Fibroblast of gingiva (primary cell): Measurements from ENCODE around the gene TMEM205.
"Not testable (repeated sequence)": the region's sequence is repeated elsewhere in the genome, so short reads cannot be mapped to it uniquely, and the experiment has no call there.

Experiments
- DNase-seq: peaks from one replicate; pipeline ENCODE4 v3.0.0-alpha.2; 2011; ENCODE audit warnings: low read depth

The TMEM205 gene

DNA sequence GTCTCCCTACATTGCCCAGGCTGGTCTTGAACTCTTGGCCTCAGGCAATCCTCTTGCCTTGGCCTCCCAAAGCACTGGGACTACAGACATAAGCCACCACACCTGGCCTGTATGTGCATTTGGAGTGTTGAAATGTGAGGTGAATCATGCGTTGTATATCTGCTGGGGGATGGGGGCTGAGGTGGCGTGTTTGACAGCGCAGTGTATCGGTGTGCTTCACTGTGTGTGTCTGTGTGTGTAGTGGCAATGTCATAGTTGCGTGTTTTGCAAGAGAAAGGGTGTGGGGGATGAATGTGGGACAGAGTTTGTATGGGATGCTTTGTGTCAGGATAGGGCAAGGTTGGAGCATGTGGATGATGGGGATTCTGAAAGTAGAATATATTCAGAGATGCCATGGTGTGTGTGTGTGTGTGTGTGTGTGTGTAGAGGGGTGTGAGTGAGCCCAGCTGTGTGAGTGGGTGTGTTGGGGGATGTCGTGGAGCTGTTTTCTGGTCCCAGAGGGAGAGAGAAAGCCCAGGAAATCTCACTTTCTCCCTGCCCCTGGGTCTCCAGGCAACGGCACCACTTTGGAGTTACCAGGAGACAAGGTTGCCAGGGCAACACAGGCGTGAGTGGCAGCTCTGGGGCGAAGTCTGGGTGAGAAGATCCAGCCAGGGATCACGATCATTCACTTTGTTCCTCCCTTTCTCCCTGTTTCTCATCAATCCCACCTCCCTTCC is 27.3 kb upstream of the TMEM205 start:
- no peak for DNase-seq

DNA sequence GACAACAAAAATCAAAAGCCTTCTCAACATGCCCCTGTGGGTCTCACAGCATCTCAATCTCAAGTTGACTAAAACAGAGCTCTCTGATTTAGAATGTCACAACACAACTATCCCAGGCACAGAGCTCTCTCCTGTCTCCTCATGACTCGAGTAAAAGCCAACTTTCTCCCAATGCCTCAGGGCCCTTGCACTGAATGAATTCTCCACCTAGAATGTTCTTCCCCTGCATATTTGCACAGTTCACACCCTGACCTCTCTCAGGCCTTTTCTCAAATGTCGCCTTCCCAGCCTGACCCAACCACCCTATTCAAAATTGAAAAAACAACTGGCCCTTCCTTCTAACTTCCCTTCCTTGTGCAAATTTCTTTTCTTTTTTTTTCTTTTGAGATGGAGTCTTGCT is 24.7 kb upstream of the TMEM205 start:
- DNase-seq = no peak

DNA sequence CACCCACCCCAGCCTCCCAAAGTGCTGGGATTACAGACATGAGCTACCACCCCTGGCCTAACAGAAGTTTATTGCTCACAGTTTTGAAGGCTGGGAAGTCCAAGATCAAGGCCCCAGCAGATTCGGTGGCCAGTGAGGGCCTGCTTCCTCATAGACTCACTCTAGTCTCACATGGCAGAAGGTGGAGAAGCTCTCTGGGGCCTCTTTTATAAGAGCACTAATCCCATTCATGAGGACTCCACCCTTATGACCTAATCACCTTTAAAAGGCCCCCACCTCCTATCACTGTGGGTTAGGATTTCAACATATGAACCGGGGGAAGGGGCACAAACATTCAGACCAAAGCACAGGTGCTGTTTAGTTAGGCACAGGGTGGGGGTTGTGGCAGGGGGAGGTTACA is 21.5 kb upstream of the TMEM205 start:
- no peak for DNase-seq

DNA sequence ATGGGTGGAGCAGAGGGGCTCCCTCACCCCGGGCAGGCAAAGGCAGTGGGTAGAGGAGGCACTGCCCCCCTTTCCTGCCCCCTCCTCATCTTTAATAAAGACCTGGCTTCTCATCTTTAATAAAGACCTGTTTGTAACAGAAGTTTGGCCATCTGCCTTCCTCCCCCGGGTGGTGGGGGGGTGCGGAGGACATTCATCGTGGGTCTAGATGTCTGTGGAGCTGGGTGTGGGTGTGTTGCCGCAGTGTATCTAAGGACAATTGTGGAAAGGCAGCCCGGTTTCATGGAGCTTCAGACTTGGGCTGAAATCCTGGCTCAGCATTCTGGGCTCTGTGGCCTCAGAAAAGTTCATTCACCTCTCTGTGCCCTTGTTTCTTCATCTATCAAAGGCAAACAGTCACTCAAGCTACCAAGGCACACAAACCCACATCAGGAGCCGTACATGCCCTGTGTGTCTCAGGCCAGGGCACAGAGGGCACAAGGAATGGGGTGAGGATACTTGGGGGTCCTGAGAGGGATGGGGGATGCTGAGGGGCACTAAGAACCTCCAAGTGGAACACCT is 19.6 kb upstream of the TMEM205 start:
- DNase-seq = no peak

DNA sequence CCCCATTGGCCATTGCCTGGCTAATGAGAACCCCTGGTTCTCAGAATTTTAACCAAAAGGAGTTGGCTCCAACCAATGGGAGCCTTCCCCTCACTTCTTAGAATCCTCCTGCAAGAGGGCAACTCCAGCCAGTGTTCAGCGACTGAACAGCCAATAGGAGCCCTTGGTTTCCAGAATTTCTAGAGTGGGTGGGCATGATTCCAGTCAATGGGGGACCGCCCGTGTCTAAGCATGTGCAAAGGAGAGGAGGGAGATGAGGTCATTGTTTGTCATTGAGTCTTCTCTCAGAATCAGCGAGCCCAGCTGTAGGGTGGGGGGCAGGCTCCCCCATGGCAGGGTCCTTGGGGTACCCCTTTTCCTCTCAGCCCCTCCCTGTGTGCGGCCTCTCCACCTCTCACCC is 18.9 kb upstream of the TMEM205 start:
- no peak for DNase-seq

DNA sequence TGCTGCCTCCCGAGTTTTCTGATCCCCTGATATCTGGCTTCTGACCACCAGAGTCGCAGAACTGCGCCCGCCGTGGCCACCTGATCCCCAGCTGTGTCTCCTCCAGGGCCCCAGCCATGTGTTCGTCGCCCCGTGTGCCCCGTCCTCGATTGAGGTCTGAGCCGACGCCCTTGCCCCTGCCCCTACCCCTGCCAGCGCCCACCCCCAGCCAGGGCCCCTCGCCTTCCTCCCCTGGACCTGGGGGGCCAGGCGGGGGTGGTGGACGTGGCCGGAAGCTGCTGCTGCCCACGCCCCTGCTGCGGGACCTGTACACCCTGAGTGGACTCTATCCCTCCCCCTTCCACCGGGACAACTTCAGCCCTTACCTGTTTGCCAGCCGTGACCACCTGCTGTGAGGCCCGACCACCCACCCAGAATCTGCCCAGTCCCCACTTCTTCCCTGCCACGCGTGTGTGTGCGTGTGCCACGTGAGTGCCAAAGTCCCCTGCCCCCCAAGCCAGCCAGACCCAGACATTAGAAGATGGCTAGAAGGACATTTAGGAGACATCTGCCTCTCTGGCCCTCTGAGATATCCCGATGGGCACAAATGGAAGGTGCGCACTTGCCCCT is 18.3 kb upstream of the TMEM205 start:
- no peak for DNase-seq

DNA sequence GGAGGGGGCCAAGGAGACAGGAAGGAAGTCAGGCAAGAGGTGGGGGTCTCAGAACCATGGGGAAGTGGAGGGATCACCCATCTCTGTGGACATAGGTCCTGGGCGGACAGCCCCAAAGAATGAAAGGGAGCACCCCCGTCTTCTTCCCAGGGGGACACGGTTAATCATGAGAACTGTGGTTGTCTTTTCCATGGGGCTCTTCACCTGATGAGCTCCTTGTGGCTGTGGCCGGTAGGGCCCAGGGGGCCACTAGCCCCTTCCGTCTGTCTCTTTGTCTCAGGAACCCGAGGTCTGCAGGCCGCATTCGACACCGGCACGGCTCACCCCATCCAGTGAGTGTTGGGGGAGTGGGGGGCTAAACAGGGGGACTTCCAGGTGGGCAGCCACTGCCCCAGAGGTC is 17.8 kb upstream of the TMEM205 start:
- no peak for DNase-seq

DNA sequence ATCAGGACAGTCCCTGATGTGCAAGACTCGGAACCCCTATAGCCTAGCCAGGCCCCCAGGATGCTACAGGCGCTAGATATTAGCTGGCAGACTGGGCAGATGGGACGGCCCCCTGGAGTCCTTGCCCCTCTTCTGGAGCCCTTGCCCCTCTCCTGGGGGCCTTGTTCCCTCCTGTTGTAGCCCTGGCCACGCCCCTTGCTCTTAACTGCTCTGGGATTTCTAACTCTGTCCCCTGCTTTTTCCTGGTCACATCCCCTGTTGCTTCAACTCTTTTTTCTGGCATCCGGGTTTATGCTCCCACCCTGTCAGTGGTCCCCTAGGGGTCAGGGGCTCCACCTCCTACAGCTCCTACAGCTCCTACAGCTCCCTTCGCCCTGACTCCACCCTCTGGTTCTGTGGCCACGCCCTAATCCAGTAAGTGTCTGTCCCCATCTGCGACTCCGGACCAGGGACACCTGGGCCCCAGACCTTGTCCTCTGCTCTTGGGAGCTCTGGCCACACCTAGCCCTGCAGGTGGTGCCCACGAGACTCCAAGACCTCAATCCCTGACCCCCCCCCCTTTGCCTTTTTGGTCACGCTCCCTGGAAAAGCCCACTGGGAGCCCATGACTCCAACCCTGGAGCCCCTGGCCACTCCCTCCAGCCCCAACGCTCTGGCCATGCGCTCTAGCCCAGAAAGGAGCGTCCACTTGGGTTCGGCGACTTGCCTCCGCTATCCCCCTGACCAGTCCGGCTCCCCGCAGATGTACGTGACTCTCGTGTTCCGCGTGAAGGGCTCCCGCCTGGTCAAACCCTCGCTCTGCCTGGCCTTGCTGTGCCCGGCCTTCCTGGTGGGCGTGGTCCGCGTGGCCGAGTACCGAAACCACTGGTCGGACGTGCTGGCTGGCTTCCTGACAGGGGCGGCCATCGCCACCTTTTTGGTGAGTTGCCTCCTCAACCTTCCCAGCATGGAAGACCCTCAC is 16.0 kb upstream of the TMEM205 start:
- no peak for DNase-seq

DNA sequence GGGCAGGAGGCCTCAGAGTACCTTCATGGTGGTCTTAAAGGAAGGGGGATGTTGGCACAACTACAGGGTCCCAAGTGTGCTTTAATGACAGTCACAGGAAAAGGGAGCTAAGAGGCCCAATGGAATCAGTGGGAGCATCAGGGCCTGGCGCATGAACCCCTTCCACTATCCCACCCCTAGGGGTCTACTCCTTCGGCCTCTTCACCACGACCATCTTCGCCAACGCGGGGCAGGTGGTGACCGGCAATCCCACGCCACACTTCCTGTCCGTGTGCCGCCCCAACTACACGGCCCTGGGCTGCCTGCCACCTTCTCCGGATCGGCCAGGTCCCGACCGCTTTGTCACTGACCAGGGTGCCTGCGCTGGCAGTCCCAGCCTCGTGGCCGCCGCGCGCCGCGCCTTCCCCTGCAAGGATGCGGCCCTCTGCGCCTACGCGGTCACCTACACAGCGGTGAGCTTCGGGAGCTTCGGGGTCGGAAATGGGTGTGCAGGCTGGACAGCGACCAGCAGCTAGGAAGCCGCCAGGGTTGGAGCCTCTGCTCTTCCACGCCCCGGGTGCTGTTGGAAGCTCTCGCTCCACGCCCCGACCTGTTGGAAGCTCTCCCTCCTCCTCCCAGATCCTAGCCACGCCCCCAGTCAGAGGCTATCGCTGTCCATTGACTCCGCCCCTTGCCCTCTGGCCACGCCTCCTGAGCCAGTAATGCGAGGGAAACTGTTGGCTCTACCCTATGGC is 15.1 kb upstream of the TMEM205 start:
- DNase-seq = no peak

DNA sequence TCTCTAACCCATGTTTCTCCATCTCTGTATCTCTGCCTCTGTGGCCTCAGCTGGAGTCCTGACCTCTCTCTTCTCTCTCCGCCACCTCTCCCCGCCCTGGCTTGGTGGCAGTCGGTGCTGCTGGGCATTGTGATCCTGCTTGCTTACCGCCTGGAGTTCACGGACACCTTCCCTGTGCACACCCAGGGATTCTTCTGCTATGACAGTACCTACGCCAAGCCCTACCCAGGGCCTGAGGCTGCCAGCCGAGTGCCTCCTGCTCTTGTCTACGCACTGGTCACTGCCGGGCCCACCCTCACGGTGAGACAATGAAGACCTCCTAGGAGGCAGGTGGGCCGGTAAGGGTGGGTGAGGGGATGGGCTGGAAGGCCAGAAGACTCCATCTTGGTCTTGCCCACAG is 13.4 kb upstream of the TMEM205 start:
- no peak for DNase-seq

DNA sequence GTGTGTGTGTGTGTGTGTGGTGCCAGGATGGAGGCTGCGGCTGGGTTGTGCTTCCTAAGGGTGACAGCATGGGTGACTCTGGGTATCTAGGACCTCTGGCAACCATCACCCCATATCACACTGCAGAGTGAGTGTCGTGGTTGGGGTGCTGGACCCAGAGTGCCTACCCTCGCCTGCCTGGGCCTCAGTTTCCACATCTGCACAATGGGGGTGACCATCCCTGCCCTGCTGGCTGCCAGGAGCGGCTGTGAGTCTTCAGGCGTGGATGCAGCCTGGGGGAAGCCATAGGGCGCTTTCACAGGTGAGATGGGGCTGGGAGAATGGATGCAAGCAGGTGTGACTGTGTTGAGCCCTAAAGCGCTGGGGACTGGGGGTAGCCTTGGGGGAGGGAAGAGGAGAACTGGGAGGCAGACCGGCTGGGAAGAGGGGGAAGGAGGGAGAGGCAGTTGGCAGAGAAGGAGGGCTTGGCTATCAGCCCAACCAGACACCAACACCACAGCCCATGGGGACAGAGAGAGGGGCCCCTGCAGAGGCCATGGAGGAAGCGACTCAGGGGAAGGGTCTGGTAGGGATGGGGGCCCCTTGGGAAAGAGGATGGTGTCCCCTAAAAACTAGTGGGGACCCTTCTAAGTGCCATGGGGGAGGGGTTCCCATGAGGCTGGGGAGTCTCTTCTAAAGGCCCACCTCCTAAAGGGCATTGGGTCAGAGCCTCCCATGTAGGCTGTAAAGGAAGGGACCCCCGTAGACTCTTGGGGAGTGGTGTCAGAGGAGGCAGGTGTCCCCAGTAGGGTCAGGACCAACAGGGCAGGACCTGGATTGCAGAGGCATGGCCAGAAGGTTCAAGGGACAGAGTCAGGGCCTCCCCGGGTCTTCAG is 10.8 kb upstream of the TMEM205 start:
- DNase-seq = no peak

DNA sequence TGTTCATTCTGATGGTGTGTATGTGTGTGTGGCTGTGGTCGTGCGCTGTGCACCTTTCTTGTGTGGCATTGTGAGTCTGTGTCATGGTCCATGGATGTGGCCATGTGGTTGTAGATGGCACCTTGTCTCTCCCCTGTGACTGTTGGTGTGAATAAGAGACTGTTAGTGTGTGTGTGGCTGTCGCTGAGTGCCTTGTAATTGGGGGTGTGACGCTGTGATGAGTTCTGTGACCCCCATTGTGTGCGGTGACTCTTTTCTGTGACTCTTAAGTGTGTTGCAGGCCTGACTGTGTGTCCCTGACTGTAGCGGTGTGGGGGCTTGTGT is 10.0 kb upstream of the TMEM205 start:
- no peak for DNase-seq

DNA sequence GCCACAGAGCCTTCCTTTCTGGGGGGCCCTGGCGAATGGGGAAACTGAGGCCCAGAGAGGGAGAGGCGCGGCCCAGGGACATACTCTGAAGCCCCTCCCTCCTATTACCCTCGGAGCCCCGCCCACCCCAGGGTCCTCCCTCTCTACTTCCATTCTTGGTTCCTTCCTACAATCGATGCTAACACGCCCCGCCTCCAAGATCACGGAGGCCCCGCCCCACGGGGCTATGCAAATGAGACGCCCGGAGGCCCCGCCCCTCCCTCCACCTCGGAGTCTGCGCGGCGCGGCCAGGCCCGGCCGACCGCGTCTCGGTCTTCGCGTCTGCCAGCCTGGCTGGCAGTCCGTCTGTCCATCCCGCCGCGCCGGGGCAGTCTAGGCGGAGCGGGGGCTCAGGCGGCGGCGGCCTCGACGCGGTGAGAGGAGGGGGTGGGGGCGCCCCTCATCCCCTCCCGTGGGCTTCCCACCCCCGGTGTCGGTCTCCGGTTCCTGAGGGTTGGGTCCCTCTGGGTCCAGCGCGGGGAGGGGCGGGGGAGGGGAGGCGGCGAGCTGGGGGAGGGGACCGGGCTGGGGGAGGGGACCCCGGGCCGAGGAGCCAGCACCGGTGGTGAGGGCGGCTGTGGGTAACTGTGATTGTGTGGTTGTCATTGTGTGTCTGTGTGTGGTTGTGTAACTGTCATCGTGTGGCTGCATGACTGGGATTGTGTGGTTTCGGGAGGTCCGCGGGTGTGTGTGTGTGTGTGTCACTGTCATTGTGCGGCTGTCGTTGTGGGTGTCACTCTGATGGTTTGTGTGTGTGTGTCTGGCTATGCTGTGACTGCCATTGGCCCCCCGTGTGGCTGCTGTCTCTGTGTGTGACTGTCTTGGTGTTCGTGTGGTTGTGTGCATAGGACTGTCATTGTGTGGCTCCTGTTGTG is 9.3 kb upstream of the TMEM205 start, which contains the start of gene PLPPR2:
Gene PLPPR2, plus strand, starts transcription at position 273 of the 914 bp plus-strand sequence. CDS start 2,242 bp downstream, outside the sequence.
- DNase-seq = peak; percentile 82

DNA sequence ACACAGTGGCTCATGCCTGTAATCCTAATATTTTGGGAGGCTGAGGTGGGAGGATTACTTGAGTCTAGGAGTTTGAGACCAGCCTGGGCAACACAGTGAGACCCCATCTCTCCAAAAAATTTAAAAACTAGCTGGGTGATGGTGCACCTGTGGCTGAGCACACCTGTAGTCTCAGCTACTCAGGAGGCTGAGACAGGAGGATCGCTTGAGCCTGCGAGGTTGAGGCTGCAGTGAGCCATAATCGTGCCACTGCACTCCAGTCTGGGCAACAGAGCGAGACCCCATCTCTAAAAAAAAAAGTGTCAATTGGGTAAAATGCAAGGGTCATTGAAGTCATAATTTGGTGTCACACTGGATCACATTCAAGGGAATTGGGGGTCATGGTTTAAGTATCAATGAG is 8.0 kb upstream of the TMEM205 start:
- DNase-seq = not testable (repeated sequence)

DNA sequence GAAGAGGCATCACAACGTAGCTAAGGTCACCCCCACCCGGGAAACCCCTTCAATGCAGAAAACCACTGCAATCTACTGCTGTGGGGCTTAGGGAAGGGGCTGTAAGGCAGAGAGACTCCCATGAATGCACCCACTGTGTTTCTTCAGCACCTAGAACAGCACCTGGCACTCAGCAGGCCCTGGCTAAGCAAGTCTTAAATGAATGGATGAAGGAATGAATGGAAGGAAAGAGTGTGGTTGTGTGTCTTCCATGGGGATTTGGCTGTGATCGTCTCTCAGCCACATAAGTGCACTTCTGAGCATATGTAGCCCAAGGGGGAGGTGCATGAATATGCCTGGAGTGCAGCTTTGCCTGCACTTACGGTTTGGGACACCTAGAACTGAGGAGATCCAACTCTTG is 3.1 kb upstream of the TMEM205 start:
- DNase-seq = no peak

DNA sequence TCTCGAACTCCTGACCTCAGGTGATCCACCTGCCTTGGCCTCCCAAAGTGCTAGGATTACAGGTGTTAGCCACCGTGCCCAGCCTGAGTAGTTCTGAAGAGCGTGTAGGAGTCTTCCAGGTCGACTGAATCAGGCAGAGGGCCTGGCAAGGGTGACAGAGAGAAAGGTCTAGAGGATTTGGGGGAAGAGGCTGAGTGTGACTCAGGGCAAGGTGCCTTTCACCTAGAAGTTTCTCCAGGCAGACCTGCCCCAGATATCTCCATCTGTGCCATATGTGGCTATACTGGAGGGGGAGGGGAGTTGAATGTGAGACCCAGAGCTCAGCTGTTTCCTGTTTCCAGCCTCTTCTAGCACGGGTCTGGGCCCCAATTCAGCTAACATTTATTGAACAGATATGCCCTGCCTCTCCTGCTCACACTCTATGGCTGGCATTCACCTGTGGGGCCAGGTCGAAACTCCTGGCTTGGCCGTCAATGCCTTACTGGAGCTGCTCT is 1.5 kb upstream of the TMEM205 start:
- DNase-seq = no peak

DNA sequence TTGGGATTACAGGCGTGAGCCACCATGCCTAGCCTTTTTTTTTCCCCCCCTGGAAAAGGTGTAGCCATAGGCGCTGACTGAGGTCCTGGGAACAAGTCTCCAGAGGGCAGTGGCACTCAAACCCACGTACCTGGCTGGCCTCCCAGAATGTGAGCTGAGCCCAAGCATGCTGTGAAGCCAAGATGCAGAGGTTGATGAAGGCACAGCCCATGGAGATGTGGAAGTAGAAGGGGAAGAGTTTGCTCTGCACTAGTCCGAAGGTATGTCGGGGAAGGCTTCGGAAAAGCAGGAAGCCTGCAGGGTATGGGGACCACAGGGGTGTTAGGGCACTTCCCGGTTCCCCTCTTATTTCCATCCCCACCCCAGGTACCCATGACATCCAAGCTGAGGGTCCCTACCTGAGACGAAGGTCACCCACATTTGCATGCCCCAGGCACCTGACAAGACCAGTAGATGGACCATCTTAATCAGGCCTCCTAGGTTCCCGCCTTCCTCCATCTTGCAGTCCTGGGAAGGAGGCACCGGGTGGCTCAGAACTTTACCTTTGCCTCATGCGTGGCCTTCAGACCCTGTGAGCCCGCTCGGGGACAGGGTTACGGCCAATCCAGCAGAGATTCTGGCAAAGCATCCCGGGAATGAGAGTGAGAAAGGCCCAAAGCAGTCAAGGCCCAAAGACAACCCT is 805 bp downstream of the TMEM205 start:
- no peak for DNase-seq

DNA sequence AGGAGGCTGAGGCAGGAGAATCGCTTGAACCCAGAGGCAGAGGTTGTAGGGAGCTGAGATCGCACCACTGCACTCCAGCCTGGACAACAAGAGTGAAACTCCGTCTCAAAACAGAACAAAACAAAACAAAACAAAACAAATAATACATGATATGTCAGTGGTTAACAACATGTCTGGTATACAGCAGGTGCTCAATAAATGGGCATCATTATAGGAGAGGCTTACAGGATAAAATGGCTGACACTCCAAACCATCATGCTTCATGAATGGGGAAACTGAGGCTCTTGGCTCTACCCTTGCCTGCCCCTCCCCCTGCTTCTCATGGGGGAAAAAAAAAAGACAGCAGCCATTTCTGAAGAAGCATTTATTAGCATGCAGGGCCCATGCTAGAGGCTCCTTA is 3.6 kb downstream of the TMEM205 start:
- no peak for DNase-seq

DNA sequence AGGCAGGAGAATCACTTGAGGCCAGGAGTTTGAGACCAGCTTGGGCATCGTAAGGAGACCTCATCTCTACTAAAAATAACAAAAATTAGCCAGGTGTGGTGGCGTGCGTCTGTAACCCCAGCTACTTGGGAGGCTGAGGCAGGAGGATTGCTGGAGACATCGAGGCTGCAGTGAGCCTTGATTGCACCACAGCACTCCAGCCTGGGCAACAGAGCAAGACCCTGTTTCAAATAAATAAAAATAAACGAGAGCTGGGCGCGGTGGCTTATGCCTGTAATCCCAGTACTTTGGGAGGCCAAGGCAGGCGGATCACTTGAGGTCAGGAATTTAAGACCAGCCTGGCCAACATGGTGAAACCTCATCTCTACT is 6.0 kb downstream of the TMEM205 start:
- not testable (repeated sequence) for DNase-seq
